GM21526 (cell line): ENCODE measurements around the gene PPBP.
"Not testable (repeated sequence)": the region's sequence is repeated elsewhere in the genome, so short reads cannot be mapped to it uniquely, and the experiment has no call there.

Source experiments
- ATAC-seq: cut with Tn5 transposase; IDR thresholded peaks from one replicate; pipeline ENCODE4 v1.9.1; 2021; ENCODE audit warnings: moderate library complexity; ENCODE audit not compliant: unreplicated experiment, low FRiP score

Gene PPBP

DNA sequence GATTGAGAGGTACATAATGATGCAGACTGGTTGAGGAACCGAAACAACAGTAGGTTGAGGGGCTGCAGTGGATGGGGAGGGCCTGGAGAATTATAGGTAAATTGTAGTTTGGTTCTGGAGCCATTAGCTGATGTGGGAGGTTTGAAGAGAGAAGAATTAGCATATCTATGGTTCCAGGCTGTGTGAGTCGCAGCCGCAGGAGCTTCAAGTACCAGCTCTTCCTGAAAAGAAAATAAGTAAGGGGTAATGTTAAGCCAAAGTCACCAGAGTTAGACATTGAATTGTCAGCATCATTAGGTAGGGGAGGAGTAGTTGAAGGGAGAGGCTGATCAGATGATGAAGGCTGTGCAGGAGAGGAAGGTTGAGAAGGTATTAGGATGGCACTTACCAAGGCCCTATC, 35.6 kb downstream of the PPBP start:
- no peak for ATAC-seq

GRCh38 chr4:73950376-73950920, 37.5 kb downstream of the PPBP start:
- ATAC-seq, result not testable (repeated sequence)

DNA sequence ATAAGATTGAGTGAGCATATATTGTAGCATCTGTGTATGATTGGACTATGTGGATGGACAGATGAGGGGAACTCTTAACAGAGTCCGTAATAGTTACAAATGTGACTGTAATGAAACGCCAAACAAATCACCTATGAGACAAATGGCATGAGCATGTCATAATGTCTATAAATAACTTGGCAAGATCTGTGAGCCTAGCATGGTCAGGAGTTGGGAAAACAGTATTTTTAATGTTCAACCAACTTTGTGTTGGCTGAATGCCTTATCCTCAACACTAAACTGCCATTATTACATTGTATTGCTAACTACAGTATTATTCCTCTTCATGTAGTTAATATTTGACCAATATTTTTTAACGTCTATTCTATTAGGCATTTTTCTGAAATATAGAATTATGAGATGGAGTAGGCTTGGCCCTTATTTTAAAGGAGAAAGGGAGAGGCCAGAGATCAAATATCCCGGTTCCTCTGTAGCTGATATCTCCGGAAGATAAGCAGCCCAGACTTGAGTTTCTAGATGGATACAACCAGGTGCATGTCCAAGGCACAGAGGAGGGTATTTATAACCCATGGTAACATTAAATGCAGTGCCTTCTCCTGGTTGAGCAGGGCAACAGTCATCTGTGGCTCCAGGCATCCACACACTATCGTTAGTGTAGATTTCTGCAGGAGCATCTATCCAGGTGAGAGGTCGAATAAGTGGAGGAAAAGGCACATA, 38.8 kb downstream of the PPBP start:
- no peak for ATAC-seq

- no peak for ATAC-seq
These were observed 39.7 kb downstream of the PPBP start for GRCh38 chr4:73948291-73948690.

DNA sequence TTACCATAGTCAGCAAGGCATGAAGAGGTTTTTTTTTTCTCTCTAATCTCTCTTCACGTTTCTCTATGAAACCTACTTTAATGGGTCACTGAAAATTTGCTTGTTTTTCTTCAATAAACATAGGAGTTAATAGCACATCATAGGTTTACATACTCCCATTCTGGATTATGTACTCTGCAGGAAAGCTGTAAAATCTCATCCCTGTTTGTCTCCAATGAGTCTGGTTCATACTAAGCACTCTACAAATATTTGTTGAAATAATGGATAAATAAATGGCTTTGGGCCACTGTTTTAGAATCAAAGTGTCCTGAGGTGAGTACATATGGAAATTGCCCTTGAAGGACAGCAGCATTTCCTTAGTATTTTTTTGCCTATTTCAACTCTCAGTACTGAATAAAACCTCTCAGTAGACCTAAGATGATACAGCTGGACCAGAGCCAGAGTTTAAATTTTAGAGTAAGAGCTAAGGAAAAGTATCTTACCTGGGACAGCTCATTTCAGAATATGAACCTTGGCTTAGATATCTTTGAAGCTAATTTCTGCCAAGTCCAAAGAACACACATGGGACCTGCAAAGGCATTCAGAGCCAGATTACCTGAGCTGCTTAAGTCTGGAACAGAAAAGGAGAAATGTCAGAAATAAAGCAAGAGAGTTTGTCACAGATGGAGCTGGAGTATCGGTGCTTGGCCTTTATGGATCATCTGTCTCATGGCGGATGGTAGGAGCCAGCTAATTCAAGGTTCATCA, 40.6 kb downstream of the PPBP start:
- ATAC-seq, result no peak

DNA sequence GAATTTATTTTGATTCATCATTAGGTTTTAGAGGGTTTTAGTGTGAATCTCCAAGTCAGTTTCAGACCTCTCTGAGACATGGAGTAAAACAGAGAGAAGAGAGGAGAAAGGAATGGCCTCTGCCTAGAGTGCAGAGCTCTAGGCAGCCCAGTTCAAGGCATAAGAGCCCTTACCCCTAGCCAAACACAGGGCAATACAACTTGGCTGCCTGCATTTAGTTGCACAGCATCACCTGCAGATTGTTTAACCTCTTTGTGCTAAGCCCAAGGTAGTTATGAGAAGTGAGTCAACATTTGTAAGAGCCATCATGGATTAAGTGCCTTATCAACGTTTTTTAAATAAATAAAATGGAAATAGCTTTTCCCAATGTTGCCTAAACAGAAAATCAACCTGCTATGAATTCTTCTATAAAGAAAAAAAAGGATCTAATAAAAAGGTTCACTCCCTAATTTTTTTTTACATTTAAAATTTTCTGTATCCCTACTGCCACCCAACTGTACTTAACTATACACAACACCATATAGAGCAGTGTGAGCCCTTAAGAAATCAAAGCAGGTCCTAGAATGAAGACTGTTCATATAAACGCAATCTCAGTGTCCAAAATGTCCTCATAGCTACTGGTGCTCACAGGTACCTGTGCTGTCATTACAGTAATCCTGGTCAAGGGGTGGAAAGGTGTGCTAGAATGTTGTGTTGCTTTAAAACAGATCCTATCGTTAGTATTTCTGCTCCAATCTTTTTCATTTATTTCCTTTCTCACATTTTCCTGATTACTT, 42.1 kb downstream of the PPBP start:
- no peak for ATAC-seq

DNA sequence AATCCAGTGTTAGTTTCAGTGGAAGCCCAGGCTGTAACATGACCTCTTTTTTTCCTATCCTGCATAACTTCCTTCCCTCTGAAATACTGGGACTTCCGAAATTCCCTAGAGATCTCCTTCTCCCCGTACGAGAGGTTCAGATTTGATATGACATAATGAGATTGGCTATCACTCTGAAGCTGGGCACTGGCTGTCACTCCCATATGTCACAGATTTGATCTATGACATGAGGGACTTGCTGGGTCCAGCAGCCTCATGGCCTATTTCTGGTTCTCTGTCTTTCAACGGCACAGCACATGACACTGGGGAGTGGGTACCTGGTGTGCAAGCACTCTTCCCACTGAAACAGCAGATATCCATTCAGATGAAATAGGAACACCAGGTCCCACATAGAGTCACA, 42.9 kb downstream of the PPBP start:
- no peak for ATAC-seq

DNA sequence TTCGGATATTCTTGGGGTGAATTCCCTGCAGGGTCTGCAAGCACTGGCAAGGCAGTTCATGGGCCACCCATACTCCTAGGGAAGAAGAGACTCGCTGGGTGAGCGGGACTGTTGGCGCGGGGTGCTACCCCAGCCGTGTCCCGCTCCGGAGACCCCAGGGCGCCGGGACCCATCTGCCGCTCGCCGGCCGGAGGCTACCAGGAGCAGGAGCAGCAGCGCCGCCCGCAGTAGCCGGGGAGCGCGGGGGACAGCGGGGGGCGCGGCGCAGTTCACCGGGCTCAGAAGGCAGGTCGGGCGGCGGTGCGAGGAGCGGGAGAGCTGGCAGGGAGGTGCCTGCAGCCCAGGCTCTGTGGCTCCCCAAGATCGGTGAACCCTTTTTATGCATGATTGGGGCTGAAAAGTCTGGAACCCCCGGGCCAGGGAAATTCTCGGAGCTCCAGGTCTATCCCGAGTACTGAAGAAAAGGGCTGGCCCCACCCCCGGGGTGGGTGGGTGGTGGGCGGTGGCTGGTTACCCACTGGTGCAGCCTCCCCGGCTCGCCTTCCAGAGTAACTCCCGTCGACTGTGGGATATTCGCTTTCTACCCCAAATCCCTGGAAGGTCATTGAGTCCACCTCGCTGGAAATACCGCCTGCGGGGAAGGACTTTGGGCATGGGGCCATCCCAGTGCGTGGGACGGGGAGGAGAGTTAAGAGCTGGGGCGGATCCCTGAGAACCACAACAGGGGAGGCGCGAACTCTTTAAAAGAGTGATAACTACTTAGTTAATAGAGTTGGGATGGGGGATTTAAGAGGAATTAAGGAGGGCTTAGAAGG, 43.7 kb downstream of the PPBP start:
- no peak for ATAC-seq

GRCh38 chr4:73943555-73943954, 44.4 kb downstream of the PPBP start:
- ATAC-seq, result no peak

- no peak for ATAC-seq
These were observed 51.0 kb downstream of the PPBP start for GRCh38 chr4:73936969-73937368.
